ENCODE results near the gene CELSR2. TPM values are rescaled to one million over a fixed set of nuclear protein-coding genes. Genes with fewer than 3 reads are reported as not detected.

Gene CELSR2
- total and polyA plus RNA-seq, 8 donors, result 0.76 to 18.7 (median 6.2) TPM

- H3K27me3 ChIP-seq, result peaks cover 0 to 10% (median 0%) of the 10 kb centered on the region in 3 donors
- TF ChIP-seq CTCF (IDR thresholded peaks at IDR 0.05), result no peak
- no peak overlapping the region for H3K27ac ChIP-seq
- H3K4me1 ChIP-seq, result peaks cover 0 to 23% (median 12%) of the 10 kb centered on the region in 4 donors
- 76 to 83% (median 82%) methylated on average over 12 of the region's 12 CpGs for whole genome bisulfite sequencing, 5 donors
- intact Hi-C loops (cut with DNase I; ENCODE audit: low total_unique reads), result no loop called here
- DNase-seq, result no peak
- H3K9me3 ChIP-seq, result no peaks in the 10 kb centered on the region
- H3K4me3 ChIP-seq, result no peak overlapping the region
- H3K36me3 ChIP-seq, result no peaks in the 10 kb centered on the region
These were observed 46.5 kb downstream of the CELSR2 start for GRCh38 chr1:109295712-109296415.

GRCh38 chr1:109296782-109297181 lies 47.4 kb downstream of the CELSR2 start:
- intact Hi-C loops (cut with DNase I; ENCODE audit: low total_unique reads), result no loop called here

GRCh38 chr1:109298666-109299557 lies 49.6 kb downstream of the CELSR2 start:
- H3K36me3 ChIP-seq, result no peaks in the 10 kb centered on the region

More at GRCh38 chr1:109296782-109297181, 47.4 kb downstream of the CELSR2 start:
- Histone ChIP-seq H3K9me3 (no peaks in the 10 kb centered on the region), H3K36me3 (no peaks in the 10 kb centered on the region), H3K4me1 (peaks cover 0 to 23% (median 10%) of the 10 kb centered on the region in 4 donors), H3K27ac (no peak overlapping the region), H3K4me3 (no peak overlapping the region), H3K27me3 (peaks cover 0 to 10% (median 0%) of the 10 kb centered on the region in 3 donors)
- WGBS, 5 donors, result 91 to 94% (median 92%) methylated on average over 16 of the region's 16 CpGs
- DNase-seq, result no peak
- no peak for TF ChIP-seq POLR2A (IDR thresholded peaks at IDR 0.05)
- no peak for TF ChIP-seq EP300 (IDR thresholded peaks at IDR 0.05)
- TF ChIP-seq CTCF (IDR thresholded peaks at IDR 0.05), result no peak
- no peak for TF ChIP-seq POLR2AphosphoS5 (IDR thresholded peaks at IDR 0.05)

More at GRCh38 chr1:109298666-109299557, 49.6 kb downstream of the CELSR2 start:
- peak overlapping the region in 4 of 5 donors; percentile 4 to 54 (median 53) for H3K27ac ChIP-seq
- H3K9me3 ChIP-seq, result no peaks in the 10 kb centered on the region
- TF ChIP-seq POLR2A (IDR thresholded peaks at IDR 0.05) (no peak), CTCF (IDR thresholded peaks at IDR 0.05) (no peak), EP300 (IDR thresholded peaks at IDR 0.05) (no peak), POLR2AphosphoS5 (IDR thresholded peaks at IDR 0.05) (no peak)
- H3K4me1 ChIP-seq, result peaks cover 0 to 24% (median 10%) of the 10 kb centered on the region in 4 donors
- intact Hi-C loops (cut with DNase I; ENCODE audit: low total_unique reads), result no loop called here
- no peak overlapping the region for H3K4me3 ChIP-seq
- peaks cover 0 to 10% (median 0%) of the 10 kb centered on the region in 3 donors for H3K27me3 ChIP-seq
- whole genome bisulfite sequencing, 5 donors, result 36 to 55% (median 41%) methylated on average over 11 of the region's 11 CpGs
- DNase-seq, result peak in 1 of 2 donors; percentile 53

All from stomach (tissue), 9 donors.